Measurements from ENCODE around the gene MSL1. TPM values are rescaled to one million over a fixed set of nuclear protein-coding genes. Genes with fewer than 3 reads are reported as not detected.

Gene MSL1
- polyA plus RNA-seq, 2 donors = 42.1 to 59.5 TPM

GRCh38 chr17:40097931-40098845 is 23.6 kb upstream of the MSL1 start:
- no peaks in the 10 kb centered on the region for H3K9me3 ChIP-seq (ENCODE audit: control insufficient read depth in 2 of 2, insufficient read depth in 1 of 2, low read depth in 1 of 2, low read length in 1 of 2)
- peak overlapping the region; percentile 36 to 51 for H3K4me3 ChIP-seq (ENCODE audit: low read depth in 1 of 2, low read length in 2 of 2)
- H3K4me1 ChIP-seq (ENCODE audit: control insufficient read depth in 2 of 2, insufficient read depth in 2 of 2, low read length in 1 of 2) = peaks cover 8 to 34% of the 10 kb centered on the region in 2 donors
- no peaks in the 10 kb centered on the region for H3K27me3 ChIP-seq (ENCODE audit: control insufficient read depth in 1 of 2, insufficient read depth in 2 of 2, low read length in 2 of 2)
- 17 to 26% methylated on average over 9 of the region's 9 CpGs for WGBS, 2 donors
- H3K27ac ChIP-seq (ENCODE audit: low read depth in 2 of 2, low read length in 1 of 2) = peak overlapping the region; percentile 96 to 100
- peaks cover 17 to 32% of the 10 kb centered on the region in 2 donors for H3K36me3 ChIP-seq (ENCODE audit: control insufficient read depth in 2 of 2, insufficient read depth in 2 of 2, low read length in 1 of 2)

GRCh38 chr17:40098846-40099618 is 22.7 kb upstream of the MSL1 start:
- H3K27me3 ChIP-seq (ENCODE audit: control insufficient read depth in 1 of 2, insufficient read depth in 2 of 2, low read length in 2 of 2) = no peaks in the 10 kb centered on the region
- H3K27ac ChIP-seq (ENCODE audit: low read depth in 2 of 2, low read length in 1 of 2) = peak overlapping the region; percentile 96 to 100
- peaks cover 10 to 24% of the 10 kb centered on the region in 2 donors for H3K36me3 ChIP-seq (ENCODE audit: control insufficient read depth in 2 of 2, insufficient read depth in 2 of 2, low read length in 1 of 2)
- peaks cover 8 to 34% of the 10 kb centered on the region in 2 donors for H3K4me1 ChIP-seq (ENCODE audit: control insufficient read depth in 2 of 2, insufficient read depth in 2 of 2, low read length in 1 of 2)
- H3K4me3 ChIP-seq (ENCODE audit: low read depth in 1 of 2, low read length in 2 of 2) = peak overlapping the region; percentile 74 to 98
- no peaks in the 10 kb centered on the region for H3K9me3 ChIP-seq (ENCODE audit: control insufficient read depth in 2 of 2, insufficient read depth in 1 of 2, low read depth in 1 of 2, low read length in 1 of 2)
- WGBS, 2 donors = 1% methylated on average over 49 to 52 of the region's 52 CpGs

- Histone ChIP-seq H3K9me3 (ENCODE audit: control insufficient read depth in 2 of 2, insufficient read depth in 1 of 2, low read depth in 1 of 2, low read length in 1 of 2) (no peaks in the 10 kb centered on the region), H3K4me3 (ENCODE audit: low read depth in 1 of 2, low read length in 2 of 2) (peak overlapping the region; percentile 74 to 98), H3K27ac (ENCODE audit: low read depth in 2 of 2, low read length in 1 of 2) (peak overlapping the region; percentile 96 to 100), H3K4me1 (ENCODE audit: control insufficient read depth in 2 of 2, insufficient read depth in 2 of 2, low read length in 1 of 2) (peaks cover 8 to 32% of the 10 kb centered on the region in 2 donors), H3K27me3 (ENCODE audit: control insufficient read depth in 1 of 2, insufficient read depth in 2 of 2, low read length in 2 of 2) (no peaks in the 10 kb centered on the region), H3K36me3 (ENCODE audit: control insufficient read depth in 2 of 2, insufficient read depth in 2 of 2, low read length in 1 of 2) (peaks cover 7 to 18% of the 10 kb centered on the region in 2 donors)
- WGBS, 2 donors = 2 to 3% methylated on average over 29 to 31 of the region's 31 CpGs
Observed at GRCh38 chr17:40099619-40100418, 22.0 kb upstream of the MSL1 start.

- no peaks in the 10 kb centered on the region for H3K9me3 ChIP-seq (ENCODE audit: control insufficient read depth in 2 of 2, insufficient read depth in 1 of 2, low read depth in 1 of 2, low read length in 1 of 2)
- H3K4me1 ChIP-seq (ENCODE audit: control insufficient read depth in 2 of 2, insufficient read depth in 2 of 2, low read length in 1 of 2) = peaks cover 7 to 31% of the 10 kb centered on the region in 2 donors
- WGBS, 2 donors = 0% methylated on average over 15 to 16 of the region's 16 CpGs
- H3K4me3 ChIP-seq (ENCODE audit: low read depth in 1 of 2, low read length in 2 of 2) = peak within 1 kb of the TSS; percentile 74 to 98
- no peaks in the 10 kb centered on the region for H3K27me3 ChIP-seq (ENCODE audit: control insufficient read depth in 1 of 2, insufficient read depth in 2 of 2, low read length in 2 of 2)
- H3K27ac ChIP-seq (ENCODE audit: low read depth in 2 of 2, low read length in 1 of 2) = peak within 1 kb of the TSS; percentile 96 to 100
- peaks cover 2 to 14% of the 10 kb centered on the region in 2 donors for H3K36me3 ChIP-seq (ENCODE audit: control insufficient read depth in 2 of 2, insufficient read depth in 2 of 2, low read length in 1 of 2)
Observed at GRCh38 chr17:40100419-40100668, 21.4 kb upstream of the MSL1 start, which contains the start of gene NR1D1. Gene NR1D1, minus strand, starts transcription at chr17:40100589. Its CDS starts 495 bp downstream, at chr17:40100094.

- peaks cover 5 to 28% of the 10 kb centered on the region in 2 donors for H3K4me1 ChIP-seq (ENCODE audit: control insufficient read depth in 2 of 2, insufficient read depth in 2 of 2, low read length in 1 of 2)
- peak overlapping the region; percentile 74 to 98 for H3K4me3 ChIP-seq (ENCODE audit: low read depth in 1 of 2, low read length in 2 of 2)
- no peaks in the 10 kb centered on the region for H3K9me3 ChIP-seq (ENCODE audit: control insufficient read depth in 2 of 2, insufficient read depth in 1 of 2, low read depth in 1 of 2, low read length in 1 of 2)
- peak overlapping the region; percentile 96 to 100 for H3K27ac ChIP-seq (ENCODE audit: low read depth in 2 of 2, low read length in 1 of 2)
- peaks cover 0 to 10% of the 10 kb centered on the region in 2 donors for H3K36me3 ChIP-seq (ENCODE audit: control insufficient read depth in 2 of 2, insufficient read depth in 2 of 2, low read length in 1 of 2)
- 0% methylated on average over 25 of the region's 25 CpGs for WGBS, 2 donors
- H3K27me3 ChIP-seq (ENCODE audit: control insufficient read depth in 1 of 2, insufficient read depth in 2 of 2, low read length in 2 of 2) = no peaks in the 10 kb centered on the region
Observed at GRCh38 chr17:40100669-40101366, 21.0 kb upstream of the MSL1 start.

- Histone ChIP-seq H3K4me3 (ENCODE audit: low read depth in 1 of 2, low read length in 2 of 2) (no peak overlapping the region), H3K27me3 (ENCODE audit: control insufficient read depth in 1 of 2, insufficient read depth in 2 of 2, low read length in 2 of 2) (no peaks in the 10 kb centered on the region), H3K4me1 (ENCODE audit: control insufficient read depth in 2 of 2, insufficient read depth in 2 of 2, low read length in 1 of 2) (peaks cover 7 to 25% of the 10 kb centered on the region in 2 donors), H3K36me3 (ENCODE audit: control insufficient read depth in 2 of 2, insufficient read depth in 2 of 2, low read length in 1 of 2) (peaks cover 0 to 7% of the 10 kb centered on the region in 2 donors), H3K9me3 (ENCODE audit: control insufficient read depth in 2 of 2, insufficient read depth in 1 of 2, low read depth in 1 of 2, low read length in 1 of 2) (no peaks in the 10 kb centered on the region), H3K27ac (ENCODE audit: low read depth in 2 of 2, low read length in 1 of 2) (peak overlapping the region; percentile 95 to 100)
- WGBS, 2 donors = 64 to 67% methylated on average over 16 of the region's 16 CpGs
Observed at GRCh38 chr17:40101367-40102210, 20.2 kb upstream of the MSL1 start.

- no peaks in the 10 kb centered on the region for H3K36me3 ChIP-seq (ENCODE audit: control insufficient read depth in 2 of 2, insufficient read depth in 2 of 2, low read length in 1 of 2)
- WGBS, 2 donors = 44 to 45% methylated on average over 3 of the region's 3 CpGs
- H3K27me3 ChIP-seq (ENCODE audit: control insufficient read depth in 1 of 2, insufficient read depth in 2 of 2, low read length in 2 of 2) = no peaks in the 10 kb centered on the region
- H3K27ac ChIP-seq (ENCODE audit: low read depth in 2 of 2, low read length in 1 of 2) = peak overlapping the region; percentile 96 to 98
- H3K4me1 ChIP-seq (ENCODE audit: control insufficient read depth in 2 of 2, insufficient read depth in 2 of 2, low read length in 1 of 2) = peaks cover 3 to 21% of the 10 kb centered on the region in 2 donors
- H3K9me3 ChIP-seq (ENCODE audit: control insufficient read depth in 2 of 2, insufficient read depth in 1 of 2, low read depth in 1 of 2, low read length in 1 of 2) = no peaks in the 10 kb centered on the region
- no peak overlapping the region for H3K4me3 ChIP-seq (ENCODE audit: low read depth in 1 of 2, low read length in 2 of 2)
Observed at GRCh38 chr17:40103071-40103661, 18.6 kb upstream of the MSL1 start.

GRCh38 chr17:40103688-40104087 is 18.1 kb upstream of the MSL1 start:
- H3K9me3 ChIP-seq (ENCODE audit: control insufficient read depth in 2 of 2, insufficient read depth in 1 of 2, low read depth in 1 of 2, low read length in 1 of 2) = no peaks in the 10 kb centered on the region
- H3K4me3 ChIP-seq (ENCODE audit: low read depth in 1 of 2, low read length in 2 of 2) = no peak overlapping the region
- no peaks in the 10 kb centered on the region for H3K27me3 ChIP-seq (ENCODE audit: control insufficient read depth in 1 of 2, insufficient read depth in 2 of 2, low read length in 2 of 2)
- H3K36me3 ChIP-seq (ENCODE audit: control insufficient read depth in 2 of 2, insufficient read depth in 2 of 2, low read length in 1 of 2) = no peaks in the 10 kb centered on the region
- peaks cover 3 to 17% of the 10 kb centered on the region in 2 donors for H3K4me1 ChIP-seq (ENCODE audit: control insufficient read depth in 2 of 2, insufficient read depth in 2 of 2, low read length in 1 of 2)
- WGBS, 2 donors = 26 to 35% methylated on average over 2 of the region's 2 CpGs
- H3K27ac ChIP-seq (ENCODE audit: low read depth in 2 of 2, low read length in 1 of 2) = peak overlapping the region; percentile 96 to 98
